Stimulated activated CD4-positive, alpha-beta T cell treated with anti-CD3 and anti-CD28 coated beads, Interleukin-15, amount 100 ng/mL, for 24 hours (primary cell): Measurements from ENCODE around the gene DNM1.
A peak's percentile ranks its signal among the peaks of the same experiment; 100 is the strongest.
"Not testable (repeated sequence)": the region's sequence is repeated elsewhere in the genome, so short reads cannot be mapped to it uniquely, and the experiment has no call there.

Experiments
- DNase-seq: peaks from one replicate; pipeline ENCODE4 v3.0.0-alpha.2; 2020

The DNM1 gene

GRCh38 chr9:128178806-128179431 is 24.3 kb upstream of the DNM1 start:
- no peak for DNase-seq

DNA sequence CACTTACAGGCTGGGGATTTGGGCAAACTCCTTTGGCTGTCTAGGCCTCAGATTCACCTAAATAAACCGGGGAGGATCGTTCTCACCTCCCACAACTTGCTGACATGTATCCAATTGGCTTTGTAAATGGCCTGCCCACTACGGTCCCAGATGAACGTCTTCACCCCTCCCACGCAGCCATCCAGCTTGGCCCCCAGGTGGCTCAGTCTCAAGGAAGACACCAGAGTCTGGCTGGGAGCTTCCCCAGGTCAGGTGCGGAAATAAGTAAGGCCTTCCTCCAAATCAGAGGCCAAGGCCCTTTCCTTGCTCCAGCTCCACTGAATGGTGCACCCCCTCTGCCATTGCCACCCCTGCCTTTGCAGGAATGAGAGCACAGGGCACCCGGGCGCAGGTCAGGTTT is 23.2 kb upstream of the DNM1 start:
- DNase-seq = no peak

DNA sequence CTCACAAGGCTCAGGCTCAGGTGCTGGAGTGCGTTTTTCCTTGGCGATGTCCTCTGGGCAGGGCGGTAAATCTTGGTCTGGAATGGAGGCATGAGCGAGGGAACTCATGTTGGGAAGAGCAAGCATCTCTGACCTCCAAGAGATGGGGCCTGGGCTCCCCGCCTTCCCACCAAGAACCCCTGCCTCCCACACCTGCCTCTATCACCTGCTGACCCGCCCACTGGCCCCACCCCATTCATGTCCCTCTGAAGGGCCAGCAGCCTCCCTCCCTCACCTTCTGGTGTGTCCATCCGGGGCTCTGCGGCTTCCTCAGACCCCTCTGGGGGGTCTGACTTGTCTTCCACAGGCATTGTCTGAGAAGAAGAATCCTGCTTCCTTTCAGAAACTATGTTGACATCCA is 22.7 kb upstream of the DNM1 start:
- no peak for DNase-seq

- DNase-seq = not testable (repeated sequence)
These were observed 21.7 kb upstream of the DNM1 start for GRCh38 chr9:128181480-128181879.

DNA sequence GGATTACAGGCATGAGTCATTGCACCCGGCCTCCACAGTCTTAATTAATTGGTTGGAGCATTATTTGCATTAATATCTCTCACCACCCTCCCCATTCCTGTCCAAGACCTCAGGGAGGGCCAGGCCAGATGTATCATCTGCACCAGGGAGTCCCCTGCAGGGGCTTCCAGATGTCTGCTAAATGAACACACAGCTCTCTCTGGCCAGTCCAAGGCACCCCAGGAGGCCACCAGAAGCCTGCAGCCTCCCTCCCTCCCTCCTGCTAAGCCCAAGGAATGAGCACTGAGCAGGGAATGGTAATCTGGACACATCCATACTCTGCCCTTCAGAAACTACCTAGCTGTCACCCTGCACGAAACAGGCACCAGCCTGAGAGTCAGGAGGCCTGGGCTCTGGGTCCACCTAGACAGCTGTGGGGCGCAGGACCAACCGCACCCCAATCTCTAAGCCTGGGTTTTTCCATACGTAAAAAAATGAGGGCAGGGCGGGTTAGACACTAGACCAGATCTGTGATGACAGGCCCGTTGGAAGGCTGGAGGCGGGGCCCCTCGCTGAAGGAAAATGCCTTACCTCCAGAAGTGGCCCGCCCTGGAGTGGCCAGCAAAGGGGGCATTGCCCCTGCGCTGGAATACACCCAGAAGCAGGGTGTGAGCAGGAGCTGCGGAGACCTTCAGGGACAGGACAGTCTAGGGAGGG is 20.1 kb upstream of the DNM1 start:
- no peak for DNase-seq

- no peak for DNase-seq
These were observed 16.9 kb upstream of the DNM1 start for GRCh38 chr9:128185979-128186965.

- DNase-seq = no peak
These were observed 15.8 kb upstream of the DNM1 start for GRCh38 chr9:128187361-128187760.

GRCh38 chr9:128188209-128188608 is 15.0 kb upstream of the DNM1 start:
- no peak for DNase-seq

DNA sequence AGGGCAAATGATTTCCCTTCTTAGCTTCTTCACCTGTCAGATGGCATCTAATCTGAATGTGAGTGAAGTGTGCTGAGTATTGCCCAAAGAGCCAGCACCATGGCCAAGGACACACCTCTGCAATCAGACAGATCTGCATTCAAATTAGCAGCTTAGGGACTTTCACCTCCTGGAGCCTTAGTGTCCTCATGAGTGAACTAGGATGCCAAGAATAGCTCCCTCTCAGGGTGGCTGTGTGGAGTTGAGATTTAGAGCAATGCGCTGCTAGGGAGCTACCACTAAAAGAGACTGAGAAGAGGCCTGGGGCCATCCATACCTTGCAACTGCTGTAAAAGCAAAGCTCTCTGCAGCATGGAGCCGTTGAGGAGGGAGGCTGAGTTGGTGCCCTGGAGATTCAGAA is 13.2 kb upstream of the DNM1 start:
- no peak for DNase-seq

- DNase-seq = no peak
These were observed 12.4 kb upstream of the DNM1 start for GRCh38 chr9:128190516-128191405.

DNA sequence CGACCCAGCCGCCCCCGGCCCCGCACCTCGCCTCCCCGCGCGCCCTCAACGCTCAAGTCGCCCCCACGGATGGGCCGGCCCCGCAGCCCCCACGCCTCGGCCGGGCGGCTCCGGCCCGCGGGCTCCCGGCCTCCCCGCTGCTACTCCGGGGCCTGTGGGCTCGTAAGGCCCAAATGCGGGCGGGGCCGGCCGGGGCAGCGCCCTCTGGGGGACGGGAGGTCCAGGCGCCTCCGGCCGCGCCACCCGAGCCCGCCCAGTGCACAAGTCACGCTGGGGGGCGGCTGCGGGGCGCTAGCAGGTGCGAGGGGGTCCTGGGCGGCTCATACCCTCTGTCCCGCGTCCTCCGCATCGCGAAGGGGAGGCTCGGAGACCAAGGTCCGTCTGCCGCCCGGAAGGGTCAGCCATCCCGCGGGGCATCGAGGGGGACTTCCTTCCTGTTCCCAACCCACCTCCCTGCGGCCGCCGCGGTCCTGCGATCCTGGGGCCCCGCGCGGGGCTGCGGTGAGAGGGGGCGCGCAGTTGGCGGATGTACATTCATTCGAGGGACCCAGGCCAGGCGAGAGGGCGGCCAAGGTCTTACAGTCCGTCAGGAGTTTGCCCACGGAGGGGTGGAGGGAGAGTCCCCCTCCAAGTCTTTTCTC is 11.7 kb upstream of the DNM1 start, which contains the start of gene CIZ1:
Gene CIZ1 (minus strand): TSS at position 167 of the 641 bp plus-strand sequence. CDS start 715 bp downstream, outside the sequence.
- peak; percentile 82 for DNase-seq

GRCh38 chr9:128192601-128193371 is 10.4 kb upstream of the DNM1 start:
- peak; percentile 69 for DNase-seq

DNA sequence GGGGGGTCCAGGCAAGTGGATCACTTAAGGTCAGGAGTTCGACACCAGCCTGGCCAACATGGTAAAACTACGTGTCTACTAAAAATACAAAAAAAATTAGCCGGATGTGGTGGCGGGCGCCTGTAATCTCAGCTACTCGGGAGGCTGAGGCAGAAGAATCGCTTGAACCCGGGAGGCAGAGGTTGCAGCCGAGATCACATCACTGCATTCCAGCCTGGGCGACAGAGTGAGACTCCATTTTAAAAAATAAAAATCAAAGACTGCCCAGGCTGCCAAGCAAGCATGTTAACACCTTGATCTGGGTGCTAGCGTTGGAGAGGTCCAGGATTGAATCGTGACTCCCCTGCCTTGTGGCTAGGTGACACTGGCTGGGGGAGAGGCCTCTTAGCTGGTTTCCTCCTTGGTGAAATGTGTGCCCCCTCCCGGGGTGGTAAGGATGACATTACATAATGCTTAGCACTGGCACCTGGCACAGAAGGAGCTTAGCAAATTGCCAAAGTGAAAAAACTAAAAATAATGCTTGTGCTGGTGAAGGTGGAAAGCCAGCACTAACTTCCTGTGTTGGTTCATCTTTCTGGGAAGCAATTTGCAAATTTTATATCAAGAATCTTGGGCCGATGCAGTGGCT is 9.6 kb upstream of the DNM1 start:
- DNase-seq = no peak

GRCh38 chr9:128201441-128202369 is 1.5 kb upstream of the DNM1 start:
- no peak for DNase-seq

GRCh38 chr9:128202648-128203023 is 543 bp upstream of the DNM1 start:
- DNase-seq = no peak

GRCh38 chr9:128203707-128204551 is 750 bp downstream of the DNM1 start:
- peak; percentile 25 for DNase-seq

DNA sequence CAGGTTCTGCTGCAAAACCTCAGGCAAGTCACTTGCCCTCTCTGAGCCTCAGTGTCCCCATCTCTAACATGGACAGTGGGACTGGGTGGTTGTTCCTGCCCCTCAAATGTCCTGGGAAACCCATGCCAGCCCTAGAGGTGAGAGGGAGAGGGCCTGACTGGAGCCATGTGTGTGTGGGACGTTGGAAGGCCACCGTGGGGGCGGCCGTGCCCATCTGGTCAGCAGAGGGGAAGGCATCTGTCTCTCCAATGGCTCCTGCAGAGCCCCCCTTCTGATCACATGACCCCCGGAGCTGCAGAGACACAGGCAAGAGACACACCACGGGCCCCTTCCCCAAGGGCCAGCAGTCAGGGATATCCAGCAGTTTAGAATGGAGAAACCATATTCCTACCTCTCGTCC is 1.7 kb downstream of the DNM1 start:
- no peak for DNase-seq

DNA sequence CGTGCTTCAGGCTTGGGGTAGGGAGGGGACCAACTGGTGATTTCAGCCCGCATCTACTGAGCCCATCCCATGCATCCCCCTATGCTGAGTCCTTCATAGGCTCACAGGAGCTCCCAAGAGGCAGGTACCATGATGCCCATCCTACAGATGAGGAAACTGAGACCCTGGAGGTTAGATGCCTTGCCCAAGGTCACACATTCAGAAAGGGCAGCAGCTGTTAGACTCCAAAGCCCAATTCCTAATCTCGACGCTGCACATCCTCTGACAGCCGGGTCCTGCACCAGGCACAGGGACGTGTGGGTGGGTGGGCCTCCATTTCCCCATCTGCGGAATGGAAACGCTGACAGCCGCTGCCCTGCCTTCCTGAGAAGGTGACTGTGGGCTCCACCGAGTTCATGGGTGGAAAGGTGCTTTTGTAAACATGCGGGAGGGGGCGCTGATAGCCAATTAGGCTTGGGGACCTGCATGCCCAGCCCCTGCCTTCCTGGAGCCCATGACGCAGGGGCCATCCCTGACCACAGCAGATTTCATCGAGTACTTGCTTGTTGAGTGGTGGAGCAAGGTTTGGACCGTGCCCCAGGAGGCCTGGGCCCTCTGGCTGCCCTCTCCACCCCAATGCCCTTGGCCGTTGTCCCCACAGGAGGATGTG is 2.2 kb downstream of the DNM1 start:
- DNase-seq = no peak
